NOMO-1 treated with dmso at 0.1 percent for 144 hours (cell line): ENCODE measurements around the gene POU2AF1.
"Not testable (repeated sequence)": the region's sequence is repeated elsewhere in the genome, so short reads cannot be mapped to it uniquely, and the experiment has no call there.

Experiments used
- DNase-seq: peaks from one replicate; lab custom pipeline; 2025; ENCODE audit not compliant: unreplicated experiment; lab: John Stamatoyannopoulos, UW

POU2AF1 gene

GRCh38 chr11:111320728-111321568, 58.1 kb downstream of the POU2AF1 start:
- DNase-seq: no peak

- not testable (repeated sequence) for DNase-seq
Observed at GRCh38 chr11:111320199-111320598, 58.9 kb downstream of the POU2AF1 start.

- no peak for DNase-seq
Observed at GRCh38 chr11:111319296-111319695, 59.8 kb downstream of the POU2AF1 start.

GRCh38 chr11:111312076-111312475, 67.0 kb downstream of the POU2AF1 start:
- no peak for DNase-seq

GRCh38 chr11:111310723-111311122, 68.4 kb downstream of the POU2AF1 start:
- DNase-seq: no peak

GRCh38 chr11:111310088-111310487, 69.0 kb downstream of the POU2AF1 start:
- DNase-seq: no peak

- no peak for DNase-seq
Observed at GRCh38 chr11:111309215-111309915, 69.7 kb downstream of the POU2AF1 start.

GRCh38 chr11:111308140-111308539, 70.9 kb downstream of the POU2AF1 start:
- DNase-seq: no peak

GRCh38 chr11:111307472-111308108, 71.5 kb downstream of the POU2AF1 start:
- DNase-seq: no peak

GRCh38 chr11:111306321-111306720, 72.8 kb downstream of the POU2AF1 start:
- DNase-seq: no peak

GRCh38 chr11:111305876-111306275, 73.2 kb downstream of the POU2AF1 start:
- peak; percentile 13 for DNase-seq

GRCh38 chr11:111305162-111305802, 73.8 kb downstream of the POU2AF1 start:
- DNase-seq: no peak

GRCh38 chr11:111303461-111303860, 75.6 kb downstream of the POU2AF1 start:
- no peak for DNase-seq

- no peak for DNase-seq
Observed at GRCh38 chr11:111302298-111302697, 76.8 kb downstream of the POU2AF1 start.
